CD8-positive, alpha-beta memory T cell (primary cell): Measurements from ENCODE around the gene GATA1. TPM values are rescaled to one million over a fixed set of nuclear protein-coding genes. Genes with fewer than 3 reads are reported as not detected.

Source experiments
- CTCF ChIA-PET: fragments of 350-600 bp; sonication (Branson Sonifier 250); formaldehyde crosslinking; loops from one replicate; lab custom pipeline; 2021; ENCODE audit warnings: antibody characterized with exemption; lab: Charles Lee
- POLR2A ChIA-PET: fragments of 350-600 bp; sonication (Branson Sonifier 250); formaldehyde crosslinking; loops from one replicate; lab custom pipeline; 2021; ENCODE audit warnings: antibody characterized with exemption; lab: Charles Lee
- DNase-seq, 5 donors: peaks; one replicate each; pipeline versions ENCODE4 v3.0.0 to v3.0.0-alpha.2; 2020 to 2022; ENCODE audit warnings: mixed read lengths in 1 of 5
- H3K27ac ChIP-seq: one replicate; pipeline ENCODE4 v1.7.0; 2013; ENCODE audit warnings: low read depth, mild to moderate bottlenecking, low read length, moderate library complexity
- H3K27me3 ChIP-seq: 2 replicates; pipeline ENCODE4 v1.7.0; 2013; ENCODE audit warnings: low read length, mild to moderate bottlenecking; ENCODE audit not compliant: insufficient read depth, poor library complexity, severe bottlenecking
- H3K36me3 ChIP-seq: 2 replicates; pipeline ENCODE4 v1.7.0; 2013; ENCODE audit warnings: mild to moderate bottlenecking, low read length, moderate library complexity; ENCODE audit not compliant: insufficient read depth
- H3K4me1 ChIP-seq: 2 replicates; pipeline ENCODE4 v1.7.0; 2013; ENCODE audit warnings: mild to moderate bottlenecking, low read length, moderate library complexity; ENCODE audit not compliant: insufficient read depth
- H3K4me3 ChIP-seq: 2 replicates; pipeline ENCODE4 v1.7.0; 2013; ENCODE audit warnings: mild to moderate bottlenecking, low read length
- H3K9me3 ChIP-seq: 2 replicates; pipeline ENCODE4 v1.7.0; 2013; ENCODE audit warnings: mild to moderate bottlenecking, low read length
- H3K27ac Mint-ChIP-seq, 8 donors: one replicate each; pipeline ENCODE4 v1.8.0; 2020 to 2021; ENCODE audit warnings: mixed read lengths in 8 of 8, mild to moderate bottlenecking in 6 of 8, inconsistent platforms in 3 of 8, moderate library complexity in 3 of 8
- H3K27me3 Mint-ChIP-seq, 2 donors: one replicate each; pipeline ENCODE4 v1.8.0; 2020 to 2021; ENCODE audit warnings: mixed read lengths in 2 of 2, mild to moderate bottlenecking in 1 of 2, moderate library complexity in 1 of 2
- H3K36me3 Mint-ChIP-seq, 3 donors: one replicate each; pipeline ENCODE4 v1.8.0; 2020 to 2021; ENCODE audit warnings: mixed read lengths in 3 of 3, inconsistent platforms in 1 of 3, mild to moderate bottlenecking in 1 of 3
- H3K4me1 Mint-ChIP-seq, 3 donors: one replicate each; pipeline ENCODE4 v1.8.0; 2020 to 2021; ENCODE audit warnings: mixed read lengths in 3 of 3, inconsistent platforms in 1 of 3, mild to moderate bottlenecking in 1 of 3
- H3K4me3 Mint-ChIP-seq, 7 donors: one replicate each; pipeline ENCODE4 v1.8.0; 2020 to 2021; ENCODE audit warnings: mixed read lengths in 7 of 7, mild to moderate bottlenecking in 6 of 7, moderate library complexity in 4 of 7, inconsistent platforms in 2 of 7
- H3K9me3 Mint-ChIP-seq, 5 donors: one replicate each; pipeline ENCODE4 v1.8.0; 2020 to 2022; ENCODE audit warnings: mixed read lengths in 5 of 5, mild to moderate bottlenecking in 3 of 5, moderate library complexity in 2 of 5, inconsistent platforms in 1 of 5
- polyA plus RNA-seq: library from polyadenylated mRNA; unstranded; fragments of 300-500 nt; fragmentation: Illumina TruSeq; gene quantifications from one replicate; pipeline ENCODE4 v1.2.3, GENCODE V29; 2021
- total RNA-seq, 2 experiments: library from RNA; stranded (reverse); gene quantifications; one replicate each; pipeline ENCODE4 v1.2.3, GENCODE V29; 2021

The GATA1 gene
- total and polyA plus RNA-seq, 3 experiments from 2014 or later = not detected

DNA sequence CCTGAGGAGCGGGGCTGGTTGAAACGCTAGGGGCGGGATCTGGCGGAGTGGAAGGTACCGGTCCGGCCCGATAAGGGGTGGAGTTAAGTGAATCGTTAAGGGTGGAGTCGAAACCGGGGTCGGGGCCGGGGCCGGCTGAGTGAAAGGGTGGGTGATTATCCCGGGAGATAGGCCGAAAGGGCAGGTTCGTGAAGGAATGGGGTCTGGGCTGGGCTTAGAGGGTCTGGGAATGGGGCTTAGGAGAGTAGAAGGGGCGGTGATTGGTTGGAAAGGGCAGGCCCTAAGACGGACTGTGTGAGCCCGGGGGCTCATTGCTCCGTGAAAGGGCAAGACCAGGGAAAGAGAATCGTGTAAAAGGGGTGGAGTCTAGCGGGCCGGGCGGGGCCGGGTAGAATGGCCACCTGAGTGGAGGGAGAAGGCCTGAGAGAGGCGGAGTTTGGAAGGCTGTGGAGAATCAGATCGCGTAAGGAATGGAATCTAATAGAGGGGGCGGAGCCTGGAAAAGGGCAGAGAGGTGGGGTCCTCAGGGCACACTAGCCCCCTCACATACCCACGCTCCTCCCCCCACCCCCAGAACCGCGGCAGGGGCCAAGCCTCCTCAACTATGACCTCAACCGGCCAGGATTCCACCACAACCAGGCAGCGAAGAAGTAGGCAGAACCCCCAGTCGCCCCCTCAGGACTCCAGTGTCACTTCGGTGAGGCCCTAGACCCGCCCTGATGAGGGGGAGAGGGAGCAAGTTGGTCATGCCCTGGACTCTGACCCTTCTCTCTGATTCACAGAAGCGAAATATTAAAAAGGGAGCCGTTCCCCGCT is 15.9 kb downstream of the GATA1 start:
- Mint-ChIP-seq H3K4me3 (peak overlapping the region; percentile 91 to 98 (median 95)), H3K36me3 (peaks cover 0 to 35% (median 0%) of the 10 kb centered on the region in 3 donors), H3K9me3 (no peaks in the 10 kb centered on the region), H3K27ac (peak overlapping the region; percentile 92 to 100 (median 98)), H3K27me3 (peaks cover 0 to 3% of the 10 kb centered on the region in 2 donors), H3K4me1 (peaks cover 13 to 23% (median 15%) of the 10 kb centered on the region in 3 donors)
- peak in 2 of 5 donors; percentile 31 to 62 for DNase-seq
- Histone ChIP-seq H3K36me3 (no peaks in the 10 kb centered on the region), H3K27ac (peak overlapping the region; percentile 94), H3K4me3 (peak overlapping the region; percentile 74), H3K9me3 (no peaks in the 10 kb centered on the region), H3K27me3 (no peaks in the 10 kb centered on the region), H3K4me1 (peaks cover 5% of the 10 kb centered on the region)
- POLR2A ChIA-PET = interaction anchor here (0.6 to 1.9 kb wide), 10 partner anchors 19 to 1117 kb away, joined by 3 to 9 read pairs (median 4); partner anchors contain the start of genes GRIPAP1, PQBP1, SUV39H1 and TIMM17B
- CTCF ChIA-PET = interaction anchor here (0.9 to 1.8 kb wide), 3 partner anchors 65 to 154 kb away, joined by 3 to 6 read pairs (median 5); partner anchors contain the start of genes PQBP1 and TIMM17B

DNA sequence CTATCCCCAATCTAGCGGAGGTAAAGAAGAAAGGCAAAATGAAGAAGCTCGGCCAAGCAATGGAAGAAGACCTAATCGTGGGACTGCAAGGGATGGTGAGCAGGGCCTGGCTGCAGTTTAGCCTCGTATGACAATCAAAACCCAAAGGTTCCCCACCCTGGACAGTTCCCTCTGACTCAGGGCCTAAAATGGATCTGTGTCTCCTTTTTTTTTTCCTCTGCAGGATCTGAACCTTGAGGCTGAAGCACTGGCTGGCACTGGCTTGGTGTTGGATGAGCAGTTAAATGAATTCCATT is 16.5 kb downstream of the GATA1 start:
- Histone ChIP-seq H3K27me3 (no peaks in the 10 kb centered on the region), H3K4me1 (peaks cover 5% of the 10 kb centered on the region), H3K4me3 (peak overlapping the region; percentile 74), H3K36me3 (no peaks in the 10 kb centered on the region), H3K27ac (peak overlapping the region; percentile 94), H3K9me3 (no peaks in the 10 kb centered on the region)
- peaks cover 13 to 23% (median 15%) of the 10 kb centered on the region in 3 donors for H3K4me1 Mint-ChIP-seq
- no peaks in the 10 kb centered on the region for H3K9me3 Mint-ChIP-seq
- peak overlapping the region in 6 of 8 donors; percentile 63 to 100 (median 99) for H3K27ac Mint-ChIP-seq
- DNase-seq = no peak
- peaks cover 0 to 3% of the 10 kb centered on the region in 2 donors for H3K27me3 Mint-ChIP-seq
- H3K4me3 Mint-ChIP-seq = peak overlapping the region; percentile 45 to 97 (median 94)
- ChIA-PET CTCF (no interaction called here), POLR2A (interaction anchor here (0.6 kb wide), 1 partner anchor 18 kb away, joined by 4 read pairs; no protein-coding TSS in a partner anchor)
- H3K36me3 Mint-ChIP-seq = peaks cover 0 to 35% (median 0%) of the 10 kb centered on the region in 3 donors

DNA sequence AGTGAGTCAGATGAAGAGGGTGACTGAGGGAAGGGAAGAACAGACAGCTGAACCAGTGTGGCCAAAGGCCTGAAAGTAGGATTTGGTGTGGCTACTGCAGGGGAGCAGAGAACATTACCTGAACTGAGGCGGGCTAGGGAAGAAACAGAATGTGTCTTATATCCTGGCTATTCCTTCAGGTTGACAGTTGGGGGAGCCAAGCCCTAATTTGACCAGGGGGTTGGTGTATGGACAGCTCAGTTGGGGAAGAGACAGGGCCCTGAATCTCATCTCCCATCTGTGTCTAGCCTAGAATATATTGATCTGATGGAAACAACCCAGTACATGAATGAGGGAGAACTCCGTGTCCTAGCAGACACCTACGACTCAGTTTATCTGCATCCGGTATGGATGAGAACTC is 19.7 kb downstream of the GATA1 start:
- no peak overlapping the region for H3K4me3 Mint-ChIP-seq
- H3K36me3 ChIP-seq = no peaks in the 10 kb centered on the region
- no peaks in the 10 kb centered on the region for H3K27me3 ChIP-seq
- peaks cover 7 to 15% (median 10%) of the 10 kb centered on the region in 3 donors for H3K4me1 Mint-ChIP-seq
- no peak for DNase-seq
- H3K9me3 Mint-ChIP-seq = no peaks in the 10 kb centered on the region
- H3K4me3 ChIP-seq = no peak overlapping the region
- ChIA-PET POLR2A (no interaction called here), CTCF (no interaction called here)
- H3K4me1 ChIP-seq = no peaks in the 10 kb centered on the region
- H3K27ac Mint-ChIP-seq = peak overlapping the region in 2 of 8 donors; percentile 29 to 39
- peaks cover 0 to 40% (median 0%) of the 10 kb centered on the region in 3 donors for H3K36me3 Mint-ChIP-seq
- H3K9me3 ChIP-seq = no peaks in the 10 kb centered on the region
- H3K27ac ChIP-seq = no peak overlapping the region
- H3K27me3 Mint-ChIP-seq = peaks cover 0 to 1% of the 10 kb centered on the region in 2 donors

DNA sequence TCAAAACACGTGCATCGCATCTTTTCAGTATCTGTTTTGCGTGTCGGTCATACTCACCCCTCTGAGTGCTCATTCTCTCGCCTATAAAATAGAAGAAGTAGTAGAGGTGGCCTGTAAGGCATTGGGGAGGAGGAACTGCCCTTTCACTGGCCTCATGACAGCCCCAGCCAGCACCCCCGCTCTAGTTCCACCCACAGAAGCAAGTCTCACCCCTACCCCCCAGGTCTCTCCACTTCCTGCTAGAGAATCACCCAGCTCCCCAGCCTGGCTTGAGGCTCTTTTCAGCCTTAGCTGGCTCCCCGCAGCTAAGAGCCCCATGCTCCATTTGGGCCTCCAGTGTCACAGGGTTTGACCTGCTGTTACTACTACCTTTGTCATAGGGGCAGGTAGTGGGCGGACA is 27.3 kb downstream of the GATA1 start:
- no peak overlapping the region for H3K27ac Mint-ChIP-seq

DNA sequence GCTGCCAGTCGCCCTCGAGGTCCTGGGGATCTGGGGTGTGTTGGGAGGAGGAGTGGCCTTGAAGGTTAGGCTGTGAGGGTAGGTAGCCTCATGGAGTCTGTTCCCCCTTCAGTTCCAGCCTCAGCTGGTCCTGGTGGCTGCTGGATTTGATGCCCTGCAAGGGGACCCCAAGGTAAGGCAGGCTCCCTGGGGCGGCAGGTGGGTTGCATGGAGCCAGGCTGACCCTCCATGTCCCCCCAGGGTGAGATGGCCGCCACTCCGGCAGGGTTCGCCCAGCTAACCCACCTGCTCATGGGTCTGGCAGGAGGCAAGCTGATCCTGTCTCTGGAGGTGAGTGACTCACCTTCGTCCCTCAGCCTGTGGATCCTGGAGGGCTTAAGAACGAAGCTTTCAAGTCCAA is 28.3 kb downstream of the GATA1 start:
- no peak overlapping the region for H3K27ac Mint-ChIP-seq
- no peaks in the 10 kb centered on the region for H3K4me1 Mint-ChIP-seq
- no peak overlapping the region for H3K4me3 Mint-ChIP-seq
- no peak for DNase-seq
- no peaks in the 10 kb centered on the region for H3K4me1 ChIP-seq
- H3K27me3 Mint-ChIP-seq = peaks cover 0 to 7% of the 10 kb centered on the region in 2 donors
- no peaks in the 10 kb centered on the region for H3K9me3 Mint-ChIP-seq
- no peaks in the 10 kb centered on the region for H3K36me3 ChIP-seq
- H3K9me3 ChIP-seq = no peaks in the 10 kb centered on the region
- H3K36me3 Mint-ChIP-seq = peaks cover 0 to 58% (median 4%) of the 10 kb centered on the region in 3 donors
- CTCF ChIA-PET = no interaction called here
- H3K27me3 ChIP-seq = no peaks in the 10 kb centered on the region
- no peak overlapping the region for H3K27ac ChIP-seq
- no peak overlapping the region for H3K4me3 ChIP-seq
- POLR2A ChIA-PET = no interaction called here

More for the DNA sequence above, 27.3 kb downstream of the GATA1 start:
- no peaks in the 10 kb centered on the region for H3K4me1 Mint-ChIP-seq
- ChIA-PET POLR2A (no interaction called here), CTCF (no interaction called here)
- peaks cover 0 to 51% (median 4%) of the 10 kb centered on the region in 3 donors for H3K36me3 Mint-ChIP-seq
- no peak for DNase-seq
- H3K9me3 Mint-ChIP-seq = no peaks in the 10 kb centered on the region
- H3K4me1 ChIP-seq = no peaks in the 10 kb centered on the region
- no peak overlapping the region for H3K4me3 ChIP-seq
- H3K4me3 Mint-ChIP-seq = no peak overlapping the region
- H3K27me3 Mint-ChIP-seq = peaks cover 0 to 7% of the 10 kb centered on the region in 2 donors
- H3K9me3 ChIP-seq = no peaks in the 10 kb centered on the region
- no peaks in the 10 kb centered on the region for H3K36me3 ChIP-seq
- H3K27me3 ChIP-seq = no peaks in the 10 kb centered on the region
- H3K27ac ChIP-seq = no peak overlapping the region

DNA sequence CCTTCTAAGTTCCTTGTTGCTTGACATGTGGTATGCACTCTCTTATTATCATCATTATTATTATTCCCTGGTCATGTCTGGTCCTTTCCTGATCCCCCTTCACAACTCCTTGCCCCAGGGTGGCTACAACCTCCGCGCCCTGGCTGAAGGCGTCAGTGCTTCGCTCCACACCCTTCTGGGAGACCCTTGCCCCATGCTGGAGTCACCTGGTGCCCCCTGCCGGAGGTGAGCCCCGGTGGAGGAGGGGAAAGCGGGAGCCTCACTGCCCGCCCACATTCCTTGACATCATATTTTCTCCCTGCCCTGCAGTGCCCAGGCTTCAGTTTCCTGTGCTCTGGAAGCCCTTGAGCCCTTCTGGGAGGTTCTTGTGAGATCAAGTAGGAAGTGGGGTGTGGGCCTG is 28.9 kb downstream of the GATA1 start:
- H3K9me3 Mint-ChIP-seq = no peaks in the 10 kb centered on the region
- ChIA-PET CTCF (no interaction called here), POLR2A (no interaction called here)

DNA sequence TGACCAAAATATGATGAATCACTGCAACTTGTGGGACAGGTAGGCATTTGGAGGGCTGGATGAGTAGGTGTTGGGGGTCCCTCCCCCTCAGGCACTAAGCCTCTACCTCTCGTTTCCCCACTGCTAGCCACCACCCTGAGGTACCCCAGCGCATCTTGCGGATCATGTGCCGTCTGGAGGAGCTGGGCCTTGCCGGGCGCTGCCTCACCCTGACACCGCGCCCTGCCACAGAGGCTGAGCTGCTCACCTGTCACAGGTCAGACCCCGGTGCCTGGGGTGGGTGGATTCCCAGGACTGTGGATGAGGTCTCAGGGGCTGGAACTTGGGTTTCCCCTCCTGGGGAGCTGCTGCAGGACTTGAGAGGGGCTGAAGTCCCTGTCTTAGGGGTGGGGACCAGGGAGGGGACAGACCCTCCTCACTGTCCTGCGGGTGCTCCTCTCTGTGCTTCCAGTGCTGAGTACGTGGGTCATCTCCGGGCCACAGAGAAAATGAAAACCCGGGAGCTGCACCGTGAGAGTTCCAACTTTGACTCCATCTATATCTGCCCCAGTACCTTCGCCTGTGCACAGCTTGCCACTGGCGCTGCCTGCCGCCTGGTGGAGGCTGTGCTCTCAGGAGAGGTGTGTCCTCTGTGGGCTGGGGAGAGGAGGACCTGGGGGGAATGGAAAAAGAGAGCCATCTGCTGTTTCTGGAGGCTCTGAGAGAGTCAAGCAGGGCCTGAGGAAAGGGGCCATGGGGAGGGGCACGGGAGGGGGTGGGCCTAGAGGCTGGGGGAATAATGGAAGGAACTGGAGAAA is 29.8 kb downstream of the GATA1 start:
- Histone ChIP-seq H3K36me3 (no peaks in the 10 kb centered on the region), H3K4me1 (no peaks in the 10 kb centered on the region), H3K27me3 (no peaks in the 10 kb centered on the region), H3K27ac (no peak overlapping the region), H3K4me3 (no peak overlapping the region), H3K9me3 (no peaks in the 10 kb centered on the region)
- H3K27me3 Mint-ChIP-seq = peaks cover 0 to 7% of the 10 kb centered on the region in 2 donors
- no peaks in the 10 kb centered on the region for H3K4me1 Mint-ChIP-seq
- no peak overlapping the region for H3K4me3 Mint-ChIP-seq
- peak overlapping the region in 1 of 8 donors; percentile 19 for H3K27ac Mint-ChIP-seq
- H3K36me3 Mint-ChIP-seq = peaks cover 0 to 56% (median 4%) of the 10 kb centered on the region in 3 donors
- DNase-seq = no peak
- POLR2A ChIA-PET = interaction anchor here (0.6 kb wide), 1 partner anchor 108 kb away, joined by 5 read pairs; no protein-coding TSS in a partner anchor
- CTCF ChIA-PET = no interaction called here
- H3K9me3 Mint-ChIP-seq = no peaks in the 10 kb centered on the region

More for the DNA sequence above, 28.9 kb downstream of the GATA1 start:
- no peak overlapping the region for H3K27ac ChIP-seq
- H3K4me1 ChIP-seq = no peaks in the 10 kb centered on the region
- H3K27ac Mint-ChIP-seq = no peak overlapping the region
- peaks cover 0 to 7% of the 10 kb centered on the region in 2 donors for H3K27me3 Mint-ChIP-seq
- H3K9me3 ChIP-seq = no peaks in the 10 kb centered on the region
- peaks cover 0 to 59% (median 4%) of the 10 kb centered on the region in 3 donors for H3K36me3 Mint-ChIP-seq
- no peaks in the 10 kb centered on the region for H3K27me3 ChIP-seq
- DNase-seq = no peak
- H3K4me1 Mint-ChIP-seq = no peaks in the 10 kb centered on the region
- H3K4me3 Mint-ChIP-seq = no peak overlapping the region
- H3K4me3 ChIP-seq = no peak overlapping the region
- no peaks in the 10 kb centered on the region for H3K36me3 ChIP-seq
